Effector memory CD4-positive, alpha-beta T cell (primary cell): ENCODE results near the gene GPRC5D.

Source experiments
- DNase-seq, 3 donors: peaks; one replicate each; pipeline ENCODE4 v3.0.0-alpha.2; 2020
- H3K27ac ChIP-seq: 2 replicates; pipeline ENCODE4 v1.7.0; 2013; ENCODE audit warnings: mild to moderate bottlenecking, low read length, moderate library complexity; ENCODE audit not compliant: insufficient read depth, poor library complexity, severe bottlenecking
- H3K27me3 ChIP-seq: replicated peaks from 2 replicates; pipeline ENCODE4 v1.7.0; 2013; ENCODE audit warnings: mild to moderate bottlenecking, low read length; ENCODE audit not compliant: insufficient read depth, control insufficient read depth, poor library complexity, severe bottlenecking
- H3K36me3 ChIP-seq: 2 replicates; pipeline ENCODE4 v1.7.0; 2013; ENCODE audit warnings: mild to moderate bottlenecking, low read length, moderate library complexity; ENCODE audit not compliant: control insufficient read depth, insufficient read depth
- H3K4me1 ChIP-seq: 2 replicates; pipeline ENCODE4 v1.7.0; 2013; ENCODE audit warnings: low read length, mild to moderate bottlenecking; ENCODE audit not compliant: control insufficient read depth, insufficient read depth, poor library complexity, severe bottlenecking
- H3K4me3 ChIP-seq: 2 replicates; pipeline ENCODE4 v1.7.0; 2013; ENCODE audit warnings: low read length, low read depth, mild to moderate bottlenecking; ENCODE audit not compliant: insufficient read depth, poor library complexity, severe bottlenecking
- H3K9me3 ChIP-seq: 2 replicates; pipeline ENCODE4 v1.7.0; 2013; ENCODE audit warnings: mild to moderate bottlenecking, low read length, moderate library complexity; ENCODE audit not compliant: control insufficient read depth

The GPRC5D gene

GRCh38 chr12:12982331-12982730 lies 30.4 kb upstream of the GPRC5D start:
- DNase-seq: no peak
- peaks cover 5% of the 10 kb centered on the region for H3K36me3 ChIP-seq
- H3K4me3 ChIP-seq: no peak overlapping the region
- H3K27me3 ChIP-seq: no peaks in the 10 kb centered on the region
- no peaks in the 10 kb centered on the region for H3K9me3 ChIP-seq
- no peaks in the 10 kb centered on the region for H3K4me1 ChIP-seq
- no peak overlapping the region for H3K27ac ChIP-seq

DNA sequence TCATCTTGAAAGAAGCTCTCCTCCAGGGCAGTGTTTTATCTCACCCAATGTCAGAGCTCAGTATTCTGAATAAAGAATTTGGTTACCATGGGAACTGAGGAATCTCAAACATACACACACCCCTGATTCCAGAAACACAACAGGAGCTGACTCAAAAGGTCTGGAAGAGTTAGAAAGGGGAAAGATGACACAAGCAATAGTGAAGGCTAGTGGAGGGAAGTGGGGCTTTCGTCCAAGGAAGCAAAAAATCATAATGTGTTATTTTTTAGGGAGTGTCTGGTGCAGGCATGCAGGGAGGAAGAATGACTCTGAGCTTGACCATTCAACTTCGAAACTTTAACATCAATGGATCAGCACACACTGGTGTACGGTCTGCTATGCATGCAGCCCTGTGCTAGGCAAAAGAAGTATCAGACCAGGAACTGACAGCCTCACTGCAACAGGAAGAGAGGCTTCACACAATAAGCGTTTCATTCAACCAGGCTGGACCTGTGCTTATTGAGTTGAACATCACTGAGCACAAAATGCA lies 27.8 kb upstream of the GPRC5D start:
- no peak overlapping the region for H3K4me3 ChIP-seq
- H3K4me1 ChIP-seq: no peaks in the 10 kb centered on the region
- no peaks in the 10 kb centered on the region for H3K9me3 ChIP-seq
- no peak for DNase-seq
- H3K27ac ChIP-seq: no peak overlapping the region
- H3K36me3 ChIP-seq: no peaks in the 10 kb centered on the region
- no peaks in the 10 kb centered on the region for H3K27me3 ChIP-seq

GRCh38 chr12:12979126-12979525 lies 27.2 kb upstream of the GPRC5D start:
- H3K27me3 ChIP-seq: no peaks in the 10 kb centered on the region
- H3K27ac ChIP-seq: no peak overlapping the region
- no peak for DNase-seq
- no peaks in the 10 kb centered on the region for H3K9me3 ChIP-seq
- no peaks in the 10 kb centered on the region for H3K4me1 ChIP-seq
- H3K36me3 ChIP-seq: no peaks in the 10 kb centered on the region
- no peak overlapping the region for H3K4me3 ChIP-seq

- no peak for DNase-seq
- Histone ChIP-seq H3K9me3 (no peaks in the 10 kb centered on the region), H3K4me3 (no peak overlapping the region), H3K27me3 (no peaks in the 10 kb centered on the region), H3K4me1 (no peaks in the 10 kb centered on the region), H3K36me3 (no peaks in the 10 kb centered on the region), H3K27ac (no peak overlapping the region)
Measured at GRCh38 chr12:12977231-12977630, 25.3 kb upstream of the GPRC5D start.

DNA sequence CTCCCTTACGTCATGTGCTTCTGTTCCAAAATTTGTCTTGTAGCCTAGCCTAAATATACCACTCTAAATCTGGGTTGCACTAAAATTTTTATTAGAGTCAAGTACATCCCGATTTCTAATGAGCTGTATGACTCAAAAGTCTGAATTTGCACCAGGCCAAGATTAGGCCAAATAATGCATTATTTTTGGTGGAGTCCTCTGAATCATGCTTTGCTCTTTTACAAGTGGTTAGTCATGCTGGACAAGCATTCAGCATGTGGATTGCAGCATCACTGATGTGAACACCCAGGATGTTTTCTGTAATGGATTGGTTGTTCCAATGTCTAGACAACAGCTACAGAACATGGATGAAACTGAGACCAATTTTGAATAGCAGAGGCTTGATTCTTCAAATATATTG lies 24.4 kb upstream of the GPRC5D start:
- Histone ChIP-seq H3K9me3 (no peaks in the 10 kb centered on the region), H3K4me3 (no peak overlapping the region), H3K36me3 (no peaks in the 10 kb centered on the region), H3K4me1 (no peaks in the 10 kb centered on the region), H3K27ac (no peak overlapping the region), H3K27me3 (no peaks in the 10 kb centered on the region)
- DNase-seq: no peak

DNA sequence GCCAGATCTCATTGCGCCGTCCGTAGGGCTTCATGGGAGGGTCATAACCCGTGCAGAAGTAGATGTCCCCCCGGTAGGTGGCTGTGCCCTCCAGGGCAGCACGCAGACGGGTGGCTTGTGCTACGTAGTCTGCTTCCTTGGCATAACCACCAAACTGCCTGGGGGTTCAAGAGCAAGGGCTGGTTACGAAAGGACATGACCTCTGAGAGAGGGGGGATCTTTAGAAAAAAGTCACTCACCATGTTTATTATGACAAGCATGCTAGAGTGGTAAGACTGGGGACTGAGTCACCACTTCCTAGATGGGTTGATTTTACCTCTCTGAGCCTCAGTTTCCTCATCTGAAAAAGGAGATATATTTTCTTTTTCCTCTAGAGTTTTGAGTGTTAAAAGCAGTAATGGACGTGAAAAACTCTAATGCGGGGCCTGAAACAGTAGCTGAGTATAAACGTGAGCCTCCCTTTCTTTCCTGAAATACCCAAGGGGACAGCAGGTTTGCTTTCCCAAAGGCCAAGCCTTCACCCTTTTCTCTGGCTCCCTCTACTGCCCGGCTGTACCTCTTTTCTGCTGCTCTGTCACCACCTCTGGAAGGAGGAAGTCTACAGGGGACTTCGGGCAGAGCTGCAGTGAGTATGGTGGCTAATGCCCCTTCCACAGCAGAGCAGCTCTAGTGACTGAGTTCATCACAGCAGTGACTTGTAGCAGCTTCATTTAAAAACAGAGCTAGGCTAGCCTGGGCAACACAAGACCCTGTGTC lies 23.5 kb upstream of the GPRC5D start:
- no peak overlapping the region for H3K4me3 ChIP-seq
- no peak overlapping the region for H3K27ac ChIP-seq
- H3K36me3 ChIP-seq: no peaks in the 10 kb centered on the region
- H3K9me3 ChIP-seq: no peaks in the 10 kb centered on the region
- no peaks in the 10 kb centered on the region for H3K4me1 ChIP-seq
- H3K27me3 ChIP-seq: no peaks in the 10 kb centered on the region
- DNase-seq: no peak

- H3K4me3 ChIP-seq: no peak overlapping the region
- no peaks in the 10 kb centered on the region for H3K27me3 ChIP-seq
- no peaks in the 10 kb centered on the region for H3K9me3 ChIP-seq
- H3K36me3 ChIP-seq: no peaks in the 10 kb centered on the region
- H3K4me1 ChIP-seq: no peaks in the 10 kb centered on the region
- DNase-seq: no peak
- H3K27ac ChIP-seq: no peak overlapping the region
Measured at GRCh38 chr12:12974211-12974610, 22.2 kb upstream of the GPRC5D start.

DNA sequence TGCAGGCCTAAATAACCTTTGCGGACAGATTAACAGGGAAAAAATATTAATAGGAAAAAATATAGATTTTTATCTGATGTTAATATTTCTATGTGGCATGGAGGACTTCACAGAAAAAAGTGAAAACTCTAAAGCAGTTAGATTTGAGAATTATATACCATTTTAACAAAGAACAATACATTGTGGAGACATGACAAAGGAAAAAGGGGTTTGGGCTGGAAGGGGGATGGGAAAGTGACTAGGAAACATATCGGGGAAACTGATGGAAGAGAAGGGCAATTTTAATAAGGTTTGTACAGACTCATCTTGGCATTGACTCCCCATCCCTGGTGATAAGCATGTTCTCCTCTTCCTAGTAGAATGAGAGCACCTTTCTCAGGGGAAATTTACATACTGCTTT lies 21.0 kb upstream of the GPRC5D start:
- H3K9me3 ChIP-seq: no peaks in the 10 kb centered on the region
- no peaks in the 10 kb centered on the region for H3K36me3 ChIP-seq
- no peaks in the 10 kb centered on the region for H3K27me3 ChIP-seq
- DNase-seq: no peak
- no peak overlapping the region for H3K27ac ChIP-seq
- H3K4me3 ChIP-seq: no peak overlapping the region
- no peaks in the 10 kb centered on the region for H3K4me1 ChIP-seq

DNA sequence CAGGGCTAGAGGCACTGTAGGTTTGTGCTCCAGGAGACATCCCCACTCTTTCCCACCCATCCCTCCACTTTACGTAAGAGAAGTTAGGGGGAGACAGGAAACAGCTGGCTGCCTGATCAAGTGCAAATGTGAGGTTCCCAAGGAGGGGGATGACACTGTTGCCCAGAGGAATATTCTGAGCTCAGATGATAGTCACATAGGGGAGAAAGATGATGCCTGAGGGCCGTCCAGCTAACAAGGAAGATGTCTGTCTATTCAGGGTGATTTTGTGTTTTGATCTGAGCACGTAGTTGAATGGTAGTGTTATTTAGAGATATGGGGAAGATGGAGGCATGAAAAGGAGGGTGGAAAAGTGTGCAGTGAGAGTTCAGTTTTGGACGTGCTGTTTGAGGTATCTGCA lies 13.9 kb upstream of the GPRC5D start:
- Histone ChIP-seq H3K4me1 (no peaks in the 10 kb centered on the region), H3K9me3 (no peaks in the 10 kb centered on the region), H3K27me3 (no peaks in the 10 kb centered on the region), H3K36me3 (no peaks in the 10 kb centered on the region), H3K27ac (no peak overlapping the region), H3K4me3 (no peak overlapping the region)
- DNase-seq: no peak

GRCh38 chr12:12964255-12964654 lies 12.3 kb upstream of the GPRC5D start:
- DNase-seq: no peak
- no peaks in the 10 kb centered on the region for H3K36me3 ChIP-seq
- no peak overlapping the region for H3K27ac ChIP-seq
- no peak overlapping the region for H3K4me3 ChIP-seq
- no peaks in the 10 kb centered on the region for H3K9me3 ChIP-seq
- no peaks in the 10 kb centered on the region for H3K27me3 ChIP-seq
- no peaks in the 10 kb centered on the region for H3K4me1 ChIP-seq
